GM19324 (cell line): ENCODE data around the gene COA8.
"Not testable (repeated sequence)": the region's sequence is repeated elsewhere in the genome, so short reads cannot be mapped to it uniquely, and the experiment has no call there.

Source experiments
- ATAC-seq: cut with Tn5 transposase; IDR thresholded peaks from one replicate; pipeline ENCODE4 v1.9.1; 2021; ENCODE audit warnings: mild to moderate bottlenecking, moderate library complexity; ENCODE audit not compliant: unreplicated experiment, low FRiP score

The COA8 gene

DNA sequence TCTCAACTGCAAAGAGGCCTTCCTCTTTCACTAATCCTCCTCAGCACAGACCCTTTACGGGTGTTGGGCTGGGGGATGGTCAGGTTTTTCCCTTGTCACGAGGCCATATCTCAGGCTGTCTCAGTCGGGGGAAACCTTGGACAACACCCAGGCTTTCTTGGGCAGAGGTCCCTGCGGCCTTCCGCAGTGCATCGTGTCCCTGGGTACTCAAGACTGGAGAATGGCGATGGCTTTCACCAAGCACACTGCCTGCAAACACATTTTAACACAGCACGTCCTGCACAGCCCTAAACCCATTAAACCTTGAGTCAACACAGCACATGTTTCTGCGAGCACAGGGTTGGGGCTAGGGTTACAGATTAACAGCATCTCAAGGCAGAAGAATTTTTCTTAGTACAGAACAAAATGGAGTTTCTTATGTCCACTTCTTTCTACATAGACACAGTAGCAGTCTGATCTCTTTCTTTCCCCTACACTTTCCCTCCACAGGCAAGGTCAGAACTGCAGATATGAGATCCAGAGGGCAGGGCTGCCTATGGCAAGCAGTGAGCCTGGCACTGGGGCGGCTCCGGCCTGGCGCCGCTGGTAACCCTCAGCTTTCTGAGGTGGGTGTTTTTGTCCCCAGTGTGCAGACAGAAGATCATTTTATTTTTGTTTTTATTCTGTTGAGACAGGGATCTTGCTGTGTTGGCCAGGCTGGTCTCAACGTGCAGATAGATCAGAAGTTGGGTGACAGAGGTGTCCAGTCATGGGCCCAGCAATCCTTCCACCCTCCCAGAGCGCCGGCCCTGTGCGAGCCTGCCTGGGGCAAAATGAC is 37.1 kb upstream of the COA8 start:
- not testable (repeated sequence) for ATAC-seq

DNA sequence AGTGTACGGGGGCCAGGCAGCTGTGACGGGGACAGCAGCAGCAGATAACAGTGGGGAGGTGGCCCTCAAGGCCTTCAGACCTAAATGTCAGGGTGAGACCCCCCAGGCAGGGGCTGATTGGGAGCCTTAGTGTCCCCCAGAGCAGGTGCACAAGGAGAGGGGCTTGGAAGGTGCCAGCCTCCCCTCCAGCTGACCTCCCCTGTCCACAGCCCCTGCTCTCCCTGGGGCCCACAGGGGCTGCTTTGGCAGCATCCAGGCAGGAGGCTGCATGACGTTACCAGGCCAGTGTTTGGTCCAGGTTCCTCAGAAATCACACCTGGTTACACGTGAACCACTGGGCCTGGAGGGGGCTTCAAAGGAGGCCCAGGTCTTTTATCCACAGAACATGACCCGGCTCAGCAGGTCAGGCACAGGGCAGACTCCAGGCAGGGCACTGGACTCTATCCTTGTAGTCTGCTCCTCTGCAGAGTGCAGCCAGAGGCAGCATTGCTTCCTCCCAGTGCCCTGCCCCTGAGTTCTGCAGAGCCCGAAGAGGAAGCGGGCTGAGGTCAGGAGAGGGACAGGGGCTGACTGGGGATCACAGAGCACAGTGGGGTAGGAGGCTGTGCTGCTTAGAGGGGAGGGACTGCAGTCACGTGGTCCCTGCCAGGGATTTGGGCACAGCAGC is 36.4 kb upstream of the COA8 start:
- no peak for ATAC-seq

DNA sequence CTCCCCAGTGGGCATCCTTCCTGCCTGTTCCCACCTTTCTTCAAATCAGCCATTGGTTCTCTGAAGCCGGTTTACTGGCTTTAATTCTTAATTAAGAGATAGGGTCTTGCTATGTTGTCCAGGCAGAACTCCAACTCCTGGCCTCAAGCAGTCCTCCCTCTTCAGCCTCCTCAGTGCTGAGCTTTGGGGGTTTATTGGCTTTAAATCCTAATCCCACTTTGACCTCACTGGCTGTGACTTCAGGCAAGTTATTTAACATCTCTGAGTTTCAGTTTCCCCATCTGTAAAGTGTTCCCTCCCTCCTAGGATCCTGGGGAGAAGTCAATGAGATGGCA is 35.9 kb upstream of the COA8 start:
- ATAC-seq, result no peak

DNA sequence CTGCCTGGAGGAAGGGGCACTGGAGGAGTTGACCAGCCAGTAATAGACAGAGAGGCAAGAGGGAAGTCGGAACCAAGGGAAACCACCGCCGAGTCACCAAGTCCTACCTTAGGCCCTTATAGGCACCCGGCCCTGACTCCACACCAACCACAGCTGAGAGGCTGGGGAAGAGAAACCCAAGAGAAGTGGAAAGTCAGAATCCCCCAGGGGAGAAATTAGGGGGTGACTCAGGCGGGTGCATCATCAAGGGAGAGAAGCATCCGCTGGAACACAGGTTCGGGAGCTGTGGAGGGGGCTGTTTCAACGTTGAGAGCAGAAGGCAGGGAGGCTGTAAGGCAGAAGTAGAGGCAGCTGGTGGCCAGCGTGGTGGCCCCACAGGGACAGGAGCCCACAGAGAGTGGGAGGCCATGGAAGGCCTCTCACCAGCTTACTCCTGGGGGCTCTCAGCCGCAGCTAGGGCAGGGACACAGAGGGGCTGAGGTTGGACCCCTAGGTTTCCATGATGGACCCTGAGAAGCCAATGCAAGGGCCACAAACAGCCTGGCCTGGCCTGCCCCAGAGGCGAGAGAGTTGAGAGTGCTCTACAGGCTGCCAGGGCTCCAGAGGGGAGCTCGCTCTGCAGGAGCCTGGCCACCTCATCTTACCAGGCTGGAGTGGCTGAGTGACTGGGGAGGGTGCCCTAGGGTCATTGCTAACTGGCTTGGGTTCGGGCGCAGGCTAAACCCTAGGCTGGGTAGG is 35.2 kb upstream of the COA8 start:
- no peak for ATAC-seq

DNA sequence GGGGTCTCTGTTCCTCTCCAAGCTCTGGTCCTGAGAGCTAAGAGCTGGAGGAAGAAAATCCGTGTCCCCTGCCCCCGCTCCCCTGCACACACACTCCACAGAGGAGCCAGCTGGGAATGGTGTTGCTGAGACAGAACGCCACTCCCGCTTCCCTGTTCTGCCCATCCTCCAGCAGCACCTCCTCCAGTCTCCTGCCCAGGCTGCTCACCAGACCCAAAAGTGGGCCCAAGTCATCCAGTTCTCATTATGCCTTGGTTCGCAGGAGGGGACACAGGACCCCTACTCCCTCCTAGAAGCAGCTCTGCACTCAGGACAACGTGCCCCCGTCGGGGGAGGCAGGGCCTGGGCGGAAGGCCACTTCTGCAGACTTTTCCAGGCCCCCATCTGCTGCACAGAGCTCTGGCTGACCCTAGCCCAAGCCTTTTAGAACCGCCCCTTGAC is 34.6 kb upstream of the COA8 start:
- no peak for ATAC-seq

DNA sequence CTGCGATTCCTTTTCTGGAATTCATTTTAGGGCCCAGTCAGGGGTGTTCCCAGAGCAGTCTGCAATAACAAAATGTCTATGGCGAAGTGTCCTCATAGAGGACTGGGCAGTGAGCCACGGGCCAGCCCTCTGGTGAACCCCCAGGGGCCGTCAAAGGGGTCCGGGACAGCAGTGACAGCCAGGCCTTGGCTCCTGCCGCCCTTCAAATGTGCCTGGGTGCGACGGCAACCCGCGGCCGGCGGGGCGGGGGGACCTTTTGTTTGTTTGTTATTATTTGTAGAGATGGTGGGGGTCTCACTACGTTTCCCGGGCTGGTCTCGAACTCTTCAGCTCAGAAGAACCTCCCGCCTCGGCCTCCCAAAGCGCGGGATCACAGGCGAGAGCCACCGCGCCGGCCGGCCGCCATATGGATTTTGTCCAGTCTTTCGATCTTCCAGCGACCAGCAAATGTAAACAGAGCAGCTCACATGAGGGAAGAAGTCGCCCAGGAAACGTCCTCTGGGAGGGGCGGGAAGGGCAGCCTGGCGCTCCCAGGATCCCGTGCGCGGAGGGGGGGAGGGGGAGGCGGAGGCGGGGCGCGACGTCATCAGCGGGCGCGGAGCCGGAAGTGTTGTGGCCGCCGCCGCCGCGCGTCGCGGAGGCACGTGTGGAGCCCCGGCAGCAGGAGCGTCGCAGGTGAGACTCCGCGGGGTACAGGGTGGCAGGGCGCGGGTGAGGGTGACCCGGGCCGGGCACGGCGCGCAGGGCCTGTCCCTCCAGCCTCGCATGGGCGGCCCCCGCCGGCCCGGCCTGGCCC is 34.0 kb upstream of the COA8 start, which contains the start of gene TRMT61A:
Gene TRMT61A (plus strand): TSS at position 610 of the 796 bp plus-strand sequence. CDS start 783 bp downstream, outside the sequence.
- ATAC-seq, result peak; percentile 53

DNA sequence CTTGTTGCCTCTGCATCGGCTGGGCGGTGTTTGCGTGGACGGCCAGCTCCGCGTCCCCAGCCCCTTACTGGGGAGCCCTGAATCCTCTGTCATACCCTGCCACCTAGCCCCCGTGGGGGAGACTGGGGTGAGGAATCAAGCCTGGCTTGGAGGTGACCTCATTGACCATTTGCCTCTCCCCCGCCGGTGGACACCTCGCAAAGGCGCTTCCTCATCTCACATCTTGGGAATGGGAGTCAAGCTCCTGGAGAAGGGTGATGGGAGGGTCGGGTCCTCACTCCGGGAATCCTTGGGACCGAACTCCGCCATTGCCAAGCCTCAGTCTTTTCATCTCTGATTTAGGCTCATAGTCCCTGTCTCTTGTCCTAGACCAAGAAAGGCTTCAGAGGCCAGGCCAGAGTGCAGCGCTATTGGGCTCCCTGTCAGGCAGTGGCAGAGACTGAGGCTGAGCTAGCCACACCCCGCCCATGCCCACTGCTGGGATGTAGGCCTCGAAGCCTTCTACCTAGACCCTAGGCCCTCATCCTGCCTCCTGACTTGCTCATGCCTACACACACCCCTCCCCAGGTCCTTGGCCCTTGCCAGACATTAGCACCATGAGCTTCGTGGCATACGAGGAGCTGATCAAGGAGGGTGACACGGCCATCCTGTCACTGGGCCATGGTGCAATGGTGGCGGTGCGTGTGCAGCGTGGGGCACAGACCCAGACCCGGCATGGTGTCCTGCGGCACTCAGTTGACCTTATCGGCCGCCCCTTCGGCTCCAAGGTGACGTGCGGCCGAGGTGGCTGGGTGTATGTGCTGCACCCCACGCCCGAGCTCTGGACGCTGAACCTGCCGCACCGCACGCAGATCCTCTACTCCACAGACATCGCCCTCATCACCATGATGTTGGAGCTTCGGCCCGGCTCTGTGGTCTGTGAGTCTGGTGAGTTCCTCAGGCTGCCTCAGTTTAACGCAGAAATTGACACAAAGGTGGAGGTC is 33.1 kb upstream of the COA8 start:
- ATAC-seq, result no peak

DNA sequence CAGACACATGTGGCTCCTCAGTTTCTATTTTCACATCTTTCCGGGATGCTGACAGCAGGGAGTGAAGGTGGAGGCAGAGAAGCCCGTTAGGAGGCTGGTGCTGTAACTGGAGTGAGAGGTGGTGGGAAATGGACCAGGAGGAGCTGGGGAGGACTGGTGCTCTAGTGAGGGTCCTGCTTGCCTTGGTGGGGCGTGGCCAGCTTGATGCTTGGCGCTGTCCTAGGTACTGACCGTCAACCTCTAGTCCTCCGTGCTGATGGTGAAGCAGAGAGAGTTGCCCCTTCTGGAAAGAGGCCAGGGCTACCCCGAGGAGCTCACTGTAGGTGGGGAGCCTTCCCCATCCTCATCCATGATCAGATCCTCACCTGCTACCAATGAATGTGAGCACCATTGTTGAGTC is 32.4 kb upstream of the COA8 start:
- no peak for ATAC-seq

DNA sequence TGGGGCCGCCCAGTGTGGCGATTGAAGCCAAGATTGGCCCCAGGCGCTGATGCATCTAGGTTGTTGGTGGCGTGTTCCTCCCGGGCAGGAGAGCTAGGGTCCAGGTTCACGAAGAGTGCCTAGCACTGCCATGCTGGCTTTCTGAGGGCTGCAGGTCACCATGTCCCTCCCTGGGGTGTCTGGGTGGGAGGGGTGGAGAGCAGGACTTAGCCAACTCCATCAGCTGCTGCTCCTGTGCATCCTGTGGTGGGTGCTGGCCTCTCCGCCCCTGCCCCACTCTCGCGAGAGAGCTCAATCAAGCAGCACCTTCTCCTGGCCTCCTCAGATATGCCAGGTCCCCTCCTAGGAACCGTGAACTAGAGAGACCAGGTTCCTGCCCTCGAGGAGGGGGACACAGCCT is 31.9 kb upstream of the COA8 start:
- ATAC-seq, result no peak

DNA sequence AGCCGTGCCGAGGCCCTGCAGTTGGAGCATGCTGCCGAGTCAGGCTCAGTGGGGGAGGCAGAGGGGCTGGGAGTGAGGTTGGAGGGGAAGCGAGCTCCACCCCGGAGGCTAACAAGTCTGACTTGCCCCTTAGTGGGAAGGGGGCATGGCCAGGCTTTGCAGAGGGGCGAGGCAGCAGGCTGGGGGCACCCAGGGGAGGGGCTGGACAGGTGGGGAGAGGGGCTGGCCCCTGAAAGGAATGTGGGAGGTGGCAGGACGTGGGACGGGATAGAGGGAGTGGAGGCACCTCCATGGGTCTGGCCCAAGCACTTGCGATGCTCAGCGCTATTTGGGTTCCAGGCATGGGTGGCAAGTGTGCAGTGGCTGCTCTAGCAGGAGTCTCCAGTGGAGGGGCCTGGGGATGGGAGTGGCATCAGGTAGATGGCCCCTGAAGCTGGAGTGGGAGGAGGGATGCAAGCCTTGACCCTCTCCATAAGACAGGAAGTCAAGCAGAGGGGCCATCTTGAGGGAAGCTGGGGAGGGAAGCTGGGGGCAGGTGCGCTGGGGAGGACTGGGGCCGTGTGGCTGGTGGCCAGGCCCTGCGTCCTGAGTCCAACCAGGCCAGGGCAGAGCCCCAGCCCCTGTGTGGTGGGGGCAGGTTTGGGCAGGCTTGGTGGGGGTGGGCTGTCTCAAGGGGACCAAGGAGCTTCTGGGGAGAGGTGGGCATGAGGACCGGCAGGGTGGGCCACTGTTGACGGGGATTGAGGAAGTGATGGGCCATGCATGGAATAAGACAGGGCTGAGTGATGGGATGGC is 31.1 kb upstream of the COA8 start:
- ATAC-seq, result no peak

DNA sequence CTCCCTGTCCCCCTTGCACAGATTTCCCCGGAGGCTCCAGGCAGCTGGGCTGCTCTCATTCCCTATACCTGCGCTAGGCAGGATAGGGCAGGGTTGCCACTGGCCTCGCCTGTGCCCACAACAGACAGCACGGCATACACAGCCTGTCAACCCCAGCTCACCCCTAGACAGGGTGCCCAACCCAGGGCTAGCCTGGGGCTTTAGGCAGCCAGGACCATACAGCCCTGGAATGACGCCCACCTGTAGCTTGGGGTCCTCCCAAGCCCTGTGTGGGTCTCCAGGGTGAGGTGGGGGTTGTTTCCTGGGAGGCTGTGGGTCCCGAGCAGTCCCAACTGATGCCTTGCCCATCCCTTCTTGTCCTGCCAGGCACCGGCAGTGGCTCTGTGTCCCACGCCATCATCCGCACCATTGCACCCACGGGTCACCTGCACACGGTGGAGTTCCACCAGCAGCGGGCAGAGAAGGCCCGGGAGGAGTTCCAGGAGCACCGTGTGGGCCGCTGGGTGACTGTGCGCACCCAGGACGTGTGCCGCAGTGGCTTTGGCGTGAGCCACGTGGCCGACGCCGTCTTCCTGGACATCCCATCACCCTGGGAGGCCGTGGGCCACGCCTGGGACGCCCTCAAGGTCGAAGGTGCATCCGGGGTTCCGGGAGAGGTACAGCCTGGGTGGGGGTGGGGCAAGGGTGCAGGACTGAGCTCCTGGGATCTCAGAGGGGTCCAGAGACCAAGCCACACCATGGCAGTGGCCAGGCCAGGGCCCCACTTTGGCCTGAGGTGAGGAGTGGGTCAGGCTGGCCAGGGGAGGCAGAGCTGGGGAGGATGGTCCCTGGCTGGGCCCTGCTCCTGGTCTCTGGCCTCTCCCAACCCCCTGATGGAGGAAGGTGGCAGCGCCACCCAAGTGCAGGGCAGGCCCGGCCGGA is 30.3 kb upstream of the COA8 start:
- no peak for ATAC-seq

DNA sequence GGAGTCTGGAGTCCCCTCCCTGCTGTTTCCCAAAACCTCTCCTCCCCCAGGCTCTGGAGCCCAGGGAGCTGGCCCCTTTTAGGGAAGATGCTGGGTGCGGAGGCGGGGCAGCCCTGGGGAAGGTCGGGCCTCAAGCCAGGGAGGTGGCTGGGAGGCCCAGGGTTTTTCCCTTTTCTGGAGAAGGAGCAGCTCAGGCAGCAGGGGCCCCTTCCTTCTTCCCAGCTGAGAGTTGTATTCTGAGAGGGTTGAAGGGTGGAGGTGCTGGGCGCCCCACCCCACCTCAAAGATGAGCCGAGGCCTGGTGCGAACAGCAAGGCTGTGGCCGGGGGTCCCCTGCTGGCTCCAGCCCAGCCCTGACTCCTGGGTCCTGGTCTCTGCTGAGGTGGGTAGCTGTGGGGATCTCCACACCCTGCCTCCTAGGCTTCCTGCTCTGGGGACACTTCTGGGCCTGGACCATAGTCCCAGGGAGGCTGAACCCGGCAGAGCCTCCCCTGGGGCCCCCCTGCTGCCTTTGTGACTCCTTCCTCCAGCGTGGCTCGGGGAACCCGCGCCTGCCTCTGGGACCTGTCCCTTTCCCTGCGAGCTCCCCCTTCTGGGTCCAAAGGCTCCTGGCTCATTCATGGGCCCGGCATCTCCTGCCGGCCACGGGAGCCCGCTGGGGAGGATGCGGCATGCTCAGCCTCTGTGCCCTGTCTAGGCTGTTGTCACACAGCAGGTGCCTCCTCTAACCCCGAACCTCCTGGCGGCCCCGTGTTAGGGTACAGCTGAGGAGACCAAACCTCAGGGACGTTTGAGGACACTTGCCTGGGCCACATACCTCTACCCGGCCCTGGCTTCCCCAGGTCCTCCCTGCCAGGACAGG is 29.4 kb upstream of the COA8 start:
- ATAC-seq, result no peak

DNA sequence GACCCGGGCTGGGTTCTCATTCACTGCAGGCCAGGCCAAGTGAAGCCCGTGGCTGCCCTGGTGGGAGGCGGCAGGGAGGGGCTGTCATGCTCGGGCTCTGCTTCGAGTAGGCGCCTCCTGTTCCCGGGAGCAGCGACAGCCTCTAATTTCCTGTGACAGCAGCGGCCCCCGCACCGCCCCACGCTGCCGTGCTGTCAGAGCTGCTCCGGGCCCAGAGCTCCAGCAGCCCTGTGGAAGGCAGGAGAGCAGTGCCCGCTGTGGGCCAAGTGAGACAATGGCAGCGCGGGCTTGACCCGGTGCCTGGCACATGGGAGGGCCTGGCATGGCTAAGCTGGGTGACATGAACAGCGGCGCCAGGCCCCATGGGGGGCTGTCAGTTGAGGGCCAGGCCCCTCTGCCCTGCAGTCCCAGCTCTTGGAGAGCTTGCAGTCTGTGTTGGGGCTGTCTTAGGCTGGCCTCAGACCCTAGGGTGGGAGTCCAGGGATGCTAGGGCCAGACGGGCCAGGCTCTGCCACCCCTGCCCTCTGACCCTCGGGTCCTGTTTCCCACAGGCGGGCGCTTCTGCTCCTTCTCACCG is 28.7 kb upstream of the COA8 start:
- ATAC-seq, result no peak

DNA sequence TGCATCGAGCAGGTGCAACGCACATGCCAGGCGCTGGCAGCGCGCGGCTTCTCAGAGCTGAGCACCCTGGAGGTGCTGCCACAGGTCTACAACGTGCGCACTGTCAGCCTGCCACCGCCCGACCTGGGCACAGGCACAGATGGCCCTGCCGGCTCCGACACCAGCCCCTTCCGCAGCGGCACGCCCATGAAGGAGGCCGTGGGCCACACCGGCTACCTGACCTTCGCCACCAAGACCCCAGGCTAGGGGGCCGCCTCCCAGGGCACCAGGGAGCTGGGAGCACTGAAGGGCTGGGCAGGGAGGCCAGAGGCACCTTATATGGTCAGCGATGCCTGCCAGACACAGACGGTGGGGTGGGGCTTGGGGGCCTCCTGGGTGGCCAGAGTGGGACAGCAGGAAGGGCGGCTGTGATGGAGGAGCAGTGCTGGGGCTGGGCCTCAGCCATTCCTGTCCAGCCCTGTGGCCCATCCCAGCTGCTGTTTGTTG is 28.1 kb upstream of the COA8 start:
- no peak for ATAC-seq

DNA sequence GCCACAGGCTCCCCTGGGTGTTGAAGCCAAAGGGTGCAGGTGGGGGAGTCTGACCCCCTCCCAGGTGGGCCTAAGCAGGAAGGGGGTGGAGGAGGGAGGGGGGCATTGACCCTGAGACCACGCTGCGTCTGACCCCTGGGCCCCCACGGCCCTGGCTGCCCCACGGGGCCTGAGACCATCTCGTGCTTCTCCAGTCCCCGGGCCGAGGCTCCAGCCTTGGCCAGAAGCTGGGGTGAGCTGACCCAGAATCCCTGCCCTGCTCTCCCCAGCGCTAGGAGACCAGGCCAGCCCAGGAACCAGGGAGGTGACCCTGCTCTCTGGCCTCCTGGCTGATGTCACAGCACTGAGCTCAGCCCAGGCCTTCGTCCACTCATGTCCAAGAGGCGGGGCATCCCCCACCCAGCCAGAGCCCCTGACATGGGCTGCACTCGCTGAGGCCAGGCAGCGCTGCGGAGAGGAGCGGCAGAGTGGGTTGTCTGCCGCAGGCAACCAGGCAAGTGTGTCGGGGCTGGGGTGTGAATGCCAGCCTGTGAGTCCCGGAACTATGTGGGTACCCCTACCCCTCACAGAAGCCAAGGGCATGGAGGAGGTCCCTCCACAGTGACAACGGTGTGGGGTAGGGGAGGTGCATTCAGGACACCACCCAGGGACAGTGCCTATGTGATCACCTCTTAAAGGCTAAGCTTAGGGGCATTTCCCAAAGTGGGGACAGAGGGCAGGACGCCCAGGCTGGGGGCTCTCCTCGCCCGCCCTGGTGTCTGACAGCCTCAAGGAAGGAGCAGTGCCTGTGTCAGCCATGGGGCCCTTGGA is 27.5 kb upstream of the COA8 start:
- ATAC-seq, result no peak
